ENCODE data around the gene KCNJ10.

KCNJ10 gene

GRCh38 chr1:160020196-160020595 lies 49.8 kb downstream of the KCNJ10 start:
- H3K27me3 ChIP-seq (ENCODE audit: control insufficient read depth, insufficient read depth, low read length) = no peaks in the 10 kb centered on the region
- no peak overlapping the region for H3K4me3 ChIP-seq (ENCODE audit: low read length)
- no peaks in the 10 kb centered on the region for H3K36me3 ChIP-seq (ENCODE audit: control insufficient read depth, insufficient read depth, low read length)
- no peak overlapping the region for H3K27ac ChIP-seq (ENCODE audit: low read depth, low read length)
- H3K4me1 ChIP-seq (ENCODE audit: control insufficient read depth, insufficient read depth, low read length) = no peaks in the 10 kb centered on the region
- no peak overlapping the region for H3K9ac ChIP-seq (ENCODE audit: low read length)

- Histone ChIP-seq H3K27ac (ENCODE audit: low read depth, low read length) (no peak overlapping the region), H3K4me1 (ENCODE audit: control insufficient read depth, insufficient read depth, low read length) (no peaks in the 10 kb centered on the region)
These were observed 51.1 kb downstream of the KCNJ10 start for GRCh38 chr1:160018900-160019299.

GRCh38 chr1:160018347-160018746 lies 51.6 kb downstream of the KCNJ10 start:
- H3K27ac ChIP-seq (ENCODE audit: low read depth, low read length) = no peak overlapping the region
- no peaks in the 10 kb centered on the region for H3K4me1 ChIP-seq (ENCODE audit: control insufficient read depth, insufficient read depth, low read length)
- no peak overlapping the region for H3K9ac ChIP-seq (ENCODE audit: low read length)
- no peaks in the 10 kb centered on the region for H3K27me3 ChIP-seq (ENCODE audit: control insufficient read depth, insufficient read depth, low read length)
- H3K4me3 ChIP-seq (ENCODE audit: low read length) = no peak overlapping the region
- H3K36me3 ChIP-seq (ENCODE audit: control insufficient read depth, insufficient read depth, low read length) = no peaks in the 10 kb centered on the region

More at GRCh38 chr1:160018900-160019299, 51.1 kb downstream of the KCNJ10 start:
- Histone ChIP-seq H3K9ac (ENCODE audit: low read length) (no peak overlapping the region), H3K4me3 (ENCODE audit: low read length) (no peak overlapping the region), H3K27me3 (ENCODE audit: control insufficient read depth, insufficient read depth, low read length) (no peaks in the 10 kb centered on the region), H3K36me3 (ENCODE audit: control insufficient read depth, insufficient read depth, low read length) (no peaks in the 10 kb centered on the region)

GRCh38 chr1:160017592-160017991 lies 52.4 kb downstream of the KCNJ10 start:
- no peaks in the 10 kb centered on the region for H3K27me3 ChIP-seq (ENCODE audit: control insufficient read depth, insufficient read depth, low read length)
- H3K4me1 ChIP-seq (ENCODE audit: control insufficient read depth, insufficient read depth, low read length) = no peaks in the 10 kb centered on the region

GRCh38 chr1:160011781-160012180 lies 58.2 kb downstream of the KCNJ10 start:
- Histone ChIP-seq H3K4me3 (ENCODE audit: low read length) (no peak overlapping the region), H3K36me3 (ENCODE audit: control insufficient read depth, insufficient read depth, low read length) (no peaks in the 10 kb centered on the region), H3K4me1 (ENCODE audit: control insufficient read depth, insufficient read depth, low read length) (no peaks in the 10 kb centered on the region), H3K27ac (ENCODE audit: low read depth, low read length) (no peak overlapping the region), H3K27me3 (ENCODE audit: control insufficient read depth, insufficient read depth, low read length) (no peaks in the 10 kb centered on the region), H3K9ac (ENCODE audit: low read length) (no peak overlapping the region)

More at GRCh38 chr1:160017592-160017991, 52.4 kb downstream of the KCNJ10 start:
- H3K27ac ChIP-seq (ENCODE audit: low read depth, low read length) = no peak overlapping the region
- no peak overlapping the region for H3K4me3 ChIP-seq (ENCODE audit: low read length)
- no peak overlapping the region for H3K9ac ChIP-seq (ENCODE audit: low read length)
- H3K36me3 ChIP-seq (ENCODE audit: control insufficient read depth, insufficient read depth, low read length) = no peaks in the 10 kb centered on the region

GRCh38 chr1:160009801-160010200 lies 60.2 kb downstream of the KCNJ10 start:
- Histone ChIP-seq H3K27me3 (ENCODE audit: control insufficient read depth, insufficient read depth, low read length) (no peaks in the 10 kb centered on the region), H3K4me3 (ENCODE audit: low read length) (no peak overlapping the region), H3K27ac (ENCODE audit: low read depth, low read length) (no peak overlapping the region), H3K9ac (ENCODE audit: low read length) (no peak overlapping the region), H3K4me1 (ENCODE audit: control insufficient read depth, insufficient read depth, low read length) (no peaks in the 10 kb centered on the region), H3K36me3 (ENCODE audit: control insufficient read depth, insufficient read depth, low read length) (no peaks in the 10 kb centered on the region)

GRCh38 chr1:160009081-160009480 lies 60.9 kb downstream of the KCNJ10 start:
- H3K27me3 ChIP-seq (ENCODE audit: control insufficient read depth, insufficient read depth, low read length) = no peaks in the 10 kb centered on the region
- no peak overlapping the region for H3K9ac ChIP-seq (ENCODE audit: low read length)

GRCh38 chr1:160007577-160008200 lies 62.3 kb downstream of the KCNJ10 start:
- no peaks in the 10 kb centered on the region for H3K4me1 ChIP-seq (ENCODE audit: control insufficient read depth, insufficient read depth, low read length)
- no peaks in the 10 kb centered on the region for H3K36me3 ChIP-seq (ENCODE audit: control insufficient read depth, insufficient read depth, low read length)
- no peaks in the 10 kb centered on the region for H3K27me3 ChIP-seq (ENCODE audit: control insufficient read depth, insufficient read depth, low read length)

More at GRCh38 chr1:160009081-160009480, 60.9 kb downstream of the KCNJ10 start:
- Histone ChIP-seq H3K36me3 (ENCODE audit: control insufficient read depth, insufficient read depth, low read length) (no peaks in the 10 kb centered on the region), H3K4me1 (ENCODE audit: control insufficient read depth, insufficient read depth, low read length) (no peaks in the 10 kb centered on the region), H3K4me3 (ENCODE audit: low read length) (no peak overlapping the region), H3K27ac (ENCODE audit: low read depth, low read length) (no peak overlapping the region)

GRCh38 chr1:160006312-160006940 lies 63.5 kb downstream of the KCNJ10 start:
- Histone ChIP-seq H3K4me3 (ENCODE audit: low read length) (no peak overlapping the region), H3K9ac (ENCODE audit: low read length) (no peak overlapping the region), H3K4me1 (ENCODE audit: control insufficient read depth, insufficient read depth, low read length) (no peaks in the 10 kb centered on the region), H3K27me3 (ENCODE audit: control insufficient read depth, insufficient read depth, low read length) (no peaks in the 10 kb centered on the region), H3K27ac (ENCODE audit: low read depth, low read length) (no peak overlapping the region), H3K36me3 (ENCODE audit: control insufficient read depth, insufficient read depth, low read length) (no peaks in the 10 kb centered on the region)

More at GRCh38 chr1:160007577-160008200, 62.3 kb downstream of the KCNJ10 start:
- no peak overlapping the region for H3K4me3 ChIP-seq (ENCODE audit: low read length)
- no peak overlapping the region for H3K9ac ChIP-seq (ENCODE audit: low read length)
- H3K27ac ChIP-seq (ENCODE audit: low read depth, low read length) = no peak overlapping the region

GRCh38 chr1:160005070-160005469 lies 64.9 kb downstream of the KCNJ10 start:
- Histone ChIP-seq H3K36me3 (ENCODE audit: control insufficient read depth, insufficient read depth, low read length) (no peaks in the 10 kb centered on the region), H3K9ac (ENCODE audit: low read length) (no peak overlapping the region), H3K27ac (ENCODE audit: low read depth, low read length) (no peak overlapping the region), H3K27me3 (ENCODE audit: control insufficient read depth, insufficient read depth, low read length) (no peaks in the 10 kb centered on the region), H3K4me3 (ENCODE audit: low read length) (no peak overlapping the region), H3K4me1 (ENCODE audit: control insufficient read depth, insufficient read depth, low read length) (no peaks in the 10 kb centered on the region)

- Histone ChIP-seq H3K27me3 (ENCODE audit: control insufficient read depth, insufficient read depth, low read length) (no peaks in the 10 kb centered on the region), H3K27ac (ENCODE audit: low read depth, low read length) (no peak overlapping the region), H3K4me3 (ENCODE audit: low read length) (no peak overlapping the region), H3K9ac (ENCODE audit: low read length) (no peak overlapping the region), H3K4me1 (ENCODE audit: control insufficient read depth, insufficient read depth, low read length) (no peaks in the 10 kb centered on the region), H3K36me3 (ENCODE audit: control insufficient read depth, insufficient read depth, low read length) (no peaks in the 10 kb centered on the region)
These were observed 65.5 kb downstream of the KCNJ10 start for GRCh38 chr1:160004425-160004824.

GRCh38 chr1:160004001-160004400 lies 66.0 kb downstream of the KCNJ10 start:
- Histone ChIP-seq H3K27ac (ENCODE audit: low read depth, low read length) (no peak overlapping the region), H3K4me3 (ENCODE audit: low read length) (no peak overlapping the region), H3K4me1 (ENCODE audit: control insufficient read depth, insufficient read depth, low read length) (no peaks in the 10 kb centered on the region), H3K9ac (ENCODE audit: low read length) (no peak overlapping the region), H3K27me3 (ENCODE audit: control insufficient read depth, insufficient read depth, low read length) (no peaks in the 10 kb centered on the region), H3K36me3 (ENCODE audit: control insufficient read depth, insufficient read depth, low read length) (no peaks in the 10 kb centered on the region)

GRCh38 chr1:160001440-160001839 lies 68.5 kb downstream of the KCNJ10 start:
- H3K27me3 ChIP-seq (ENCODE audit: control insufficient read depth, insufficient read depth, low read length) = no peaks in the 10 kb centered on the region
- peaks cover 4% of the 10 kb centered on the region for H3K4me1 ChIP-seq (ENCODE audit: control insufficient read depth, insufficient read depth, low read length)
- H3K4me3 ChIP-seq (ENCODE audit: low read length) = no peak overlapping the region
- H3K9ac ChIP-seq (ENCODE audit: low read length) = no peak overlapping the region
- H3K27ac ChIP-seq (ENCODE audit: low read depth, low read length) = no peak overlapping the region
- no peaks in the 10 kb centered on the region for H3K36me3 ChIP-seq (ENCODE audit: control insufficient read depth, insufficient read depth, low read length)

Measured in rectal smooth muscle tissue (tissue), 1 donor.